Measurements from ENCODE around the gene PRM2.

DNA sequence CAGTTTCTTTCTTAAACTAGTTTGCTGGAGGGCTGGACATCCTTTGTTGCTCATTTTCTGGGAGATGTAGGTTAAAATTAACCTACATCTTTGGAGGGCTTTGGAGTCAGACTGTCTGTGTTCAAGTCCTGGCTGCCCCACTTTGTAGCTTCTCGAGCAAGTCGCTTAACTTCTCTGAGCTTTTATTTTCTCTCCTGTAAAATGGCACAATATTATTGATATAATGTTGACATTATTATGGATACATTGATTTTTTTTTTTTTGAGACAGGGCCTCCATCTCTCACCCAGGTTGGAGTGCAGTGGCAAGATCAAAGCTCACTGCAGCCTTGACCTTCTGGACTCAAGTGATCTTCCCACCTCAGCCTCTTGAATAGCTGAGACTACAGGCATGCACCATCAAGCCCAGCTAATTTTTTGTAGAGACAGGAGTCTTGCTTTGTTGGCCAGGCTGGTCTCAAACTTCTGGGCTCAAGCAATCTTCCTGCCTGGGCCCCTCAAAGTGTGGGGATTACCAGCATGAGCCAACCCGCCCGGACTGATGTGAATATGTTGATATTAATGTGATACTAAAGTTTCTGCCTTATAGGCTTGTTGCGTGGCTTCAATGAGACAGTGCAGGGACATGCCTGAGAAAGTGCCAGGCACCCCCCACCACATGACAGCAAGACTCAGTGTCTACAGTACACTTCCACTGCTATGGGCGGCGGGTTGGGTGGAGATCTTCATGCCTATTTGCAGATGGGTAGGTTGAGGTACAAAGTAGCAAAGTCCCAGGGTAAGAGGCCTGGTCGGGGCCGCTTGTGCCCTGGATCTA lies 37.4 kb upstream of the PRM2 start:
- TF ChIP-seq, protein P1, sequence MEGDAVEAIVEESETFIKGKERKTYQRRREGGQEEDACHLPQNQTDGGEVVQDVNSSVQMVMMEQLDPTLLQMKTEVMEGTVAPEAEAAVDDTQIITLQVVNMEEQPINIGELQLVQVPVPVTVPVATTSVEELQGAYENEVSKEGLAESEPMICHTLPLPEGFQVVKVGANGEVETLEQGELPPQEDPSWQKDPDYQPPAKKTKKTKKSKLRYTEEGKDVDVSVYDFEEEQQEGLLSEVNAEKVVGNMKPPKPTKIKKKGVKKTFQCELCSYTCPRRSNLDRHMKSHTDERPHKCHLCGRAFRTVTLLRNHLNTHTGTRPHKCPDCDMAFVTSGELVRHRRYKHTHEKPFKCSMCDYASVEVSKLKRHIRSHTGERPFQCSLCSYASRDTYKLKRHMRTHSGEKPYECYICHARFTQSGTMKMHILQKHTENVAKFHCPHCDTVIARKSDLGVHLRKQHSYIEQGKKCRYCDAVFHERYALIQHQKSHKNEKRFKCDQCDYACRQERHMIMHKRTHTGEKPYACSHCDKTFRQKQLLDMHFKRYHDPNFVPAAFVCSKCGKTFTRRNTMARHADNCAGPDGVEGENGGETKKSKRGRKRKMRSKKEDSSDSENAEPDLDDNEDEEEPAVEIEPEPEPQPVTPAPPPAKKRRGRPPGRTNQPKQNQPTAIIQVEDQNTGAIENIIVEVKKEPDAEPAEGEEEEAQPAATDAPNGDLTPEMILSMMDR (conservative IDR thresholded peaks at IDR 0.05 in 1 of 2, IDR thresholded peaks at IDR 0.05 in 1 of 2; ENCODE audit: low read depth in 1 of 2, low read length in 2 of 2) = no peak
- TF ChIP-seq EZH2 (IDR thresholded peaks at IDR 0.05; ENCODE audit: low read length, missing control alignments) = no peak

Data from fibroblast of lung (primary cell).